Lung (tissue), 12 donors: ENCODE results near the gene CLEC4E. TPM values are rescaled to one million over a fixed set of nuclear protein-coding genes. Genes with fewer than 3 reads are reported as not detected.

Source experiments
- ATAC-seq: fragments of 200-7000 bp; cut with Tn5 transposase; one replicate; pipeline ENCODE4 v1.9.1; 2020; ENCODE audit warnings: moderate number of reproducible peaks; ENCODE audit not compliant: insufficient read depth, low FRiP score
- DNase-seq, 3 donors: peaks; one replicate each; pipeline ENCODE4 v3.0.0-alpha.2; 2013 to 2017
- H3K27ac ChIP-seq, 2 donors: one replicate each; pipeline ENCODE4 v1.5.1; 2013; ENCODE audit warnings: mild to moderate bottlenecking in 2 of 2, moderate library complexity in 2 of 2, control low read depth in 1 of 2, inconsistent platforms in 1 of 2, low read depth in 1 of 2, low read length in 1 of 2
- H3K27me3 ChIP-seq, 3 donors: one replicate each; pipeline ENCODE4 v1.5.1; 2013; ENCODE audit warnings: low read length in 2 of 3; ENCODE audit not compliant: control insufficient read depth in 3 of 3, insufficient read depth in 3 of 3
- H3K36me3 ChIP-seq, 4 donors: one replicate each; pipeline ENCODE4 v1.5.1; 2013; ENCODE audit warnings: low read length in 4 of 4, mild to moderate bottlenecking in 1 of 4, moderate library complexity in 1 of 4; ENCODE audit not compliant: control insufficient read depth in 4 of 4, insufficient read depth in 4 of 4
- H3K4me1 ChIP-seq, 5 donors: one replicate each; pipeline ENCODE4 v1.5.1; 2013; ENCODE audit warnings: low read length in 5 of 5, mild to moderate bottlenecking in 2 of 5, moderate library complexity in 1 of 5; ENCODE audit not compliant: control insufficient read depth in 5 of 5, insufficient read depth in 5 of 5
- H3K4me3 ChIP-seq: one replicate; pipeline ENCODE4 v1.5.1; 2013; ENCODE audit warnings: mild to moderate bottlenecking, control low read depth, moderate library complexity
- H3K9ac ChIP-seq, 2 donors: one replicate each; pipeline ENCODE4 v1.5.1; 2013; ENCODE audit warnings: low read length in 2 of 2, control low read depth in 1 of 2; ENCODE audit not compliant: insufficient read depth in 1 of 2
- H3K9me3 ChIP-seq, 4 donors: one replicate each; pipeline ENCODE4 v1.5.1; 2013; ENCODE audit warnings: low read length in 3 of 4, mild to moderate bottlenecking in 1 of 4, moderate library complexity in 1 of 4; ENCODE audit not compliant: control insufficient read depth in 4 of 4, insufficient read depth in 3 of 4
- CTCF ChIP-seq: IDR thresholded peaks from 2 replicates; pipeline ENCODE4 v1.5.1; 2012; ENCODE audit warnings: mild to moderate bottlenecking; ENCODE audit errors: control extremely low read depth, extremely low read depth
- WGBS, 2 donors: extraction: QIAGEN DNeasy Blood & Tissue Kit; methylation state at CpG; one replicate each; pipeline ENCODE4 v1.1.7; 2013; 5-methylcytosine and 5-hydroxymethylcytosine counted together
- polyA plus RNA-seq, 2 donors: library from polyadenylated mRNA; stranded (reverse); fragments of 200-250 nt; gene quantifications; one replicate each; pipeline ENCODE4 v1.2.1, GENCODE V29; 2013
- total RNA-seq, 2 donors: library from RNA; depleted of rRNA in 1 of 2; stranded (reverse); fragments of >200 nt in 1 of 2; gene quantifications; one replicate each; pipeline ENCODE4 v1.2.1, GENCODE V29; 2014 to 2021
- donor health status: control.
- donor health status: control.
- donor health status: Bipolar disorder and iron deficiency.
- donor health status: healthy.
- donor health status: DM: yes; HTN: yes; CAD: no.

The CLEC4E gene
- total and polyA plus RNA-seq, 4 donors, result 5.5 to 112 (median 19.7) TPM

- H3K36me3 ChIP-seq, result no peaks in the 10 kb centered on the region
- DNase-seq (no peak), ATAC-seq (no peak)
- 67 to 70% methylated on average over 2 of the region's 2 CpGs for WGBS, 2 donors
- no peak overlapping the region for H3K4me3 ChIP-seq
- no peak overlapping the region for H3K27ac ChIP-seq
- no peak overlapping the region for H3K9ac ChIP-seq
- no peak for TF ChIP-seq CTCF
- H3K4me1 ChIP-seq, result no peaks in the 10 kb centered on the region
- peaks cover 0 to 7% (median 0%) of the 10 kb centered on the region in 3 donors for H3K27me3 ChIP-seq
- no peaks in the 10 kb centered on the region for H3K9me3 ChIP-seq
Measured at GRCh38 chr12:8517971-8518370, 22.7 kb downstream of the CLEC4E start.

GRCh38 chr12:8513256-8513655 is 27.4 kb downstream of the CLEC4E start, which contains the start of gene CLEC4D:
CLEC4D (plus strand) TSS chr12:8513503; CDS start chr12:8513733, 230 bp downstream.
- Histone ChIP-seq H3K9ac (no peak within 1 kb of the TSS), H3K36me3 (no peaks in the 10 kb centered on the region), H3K4me3 (no peak within 1 kb of the TSS), H3K27me3 (peaks cover 0 to under 1% (median 0%) of the 10 kb centered on the region in 3 donors), H3K27ac (no peak within 1 kb of the TSS), H3K9me3 (peaks cover 0 to 4% (median 0%) of the 10 kb centered on the region in 4 donors), H3K4me1 (peaks cover 0 to 2% (median 0%) of the 10 kb centered on the region in 5 donors)
- TF ChIP-seq CTCF, result no peak
- ATAC-seq (no peak), DNase-seq (no peak)
- WGBS, 2 donors, result 34 to 68% methylated on average over 4 of the region's 4 CpGs

GRCh38 chr12:8508910-8509841 is 31.5 kb downstream of the CLEC4E start:
- Histone ChIP-seq H3K36me3 (no peaks in the 10 kb centered on the region), H3K27me3 (no peaks in the 10 kb centered on the region), H3K27ac (no peak overlapping the region), H3K4me1 (peaks cover 0 to 2% (median 0%) of the 10 kb centered on the region in 5 donors), H3K9me3 (peaks cover 0 to 4% (median 0%) of the 10 kb centered on the region in 4 donors), H3K9ac (no peak overlapping the region), H3K4me3 (no peak overlapping the region)
- WGBS, 2 donors, result 62 to 64% methylated on average over 12 of the region's 12 CpGs
- DNase-seq (no peak), ATAC-seq (no peak)
- TF ChIP-seq CTCF, result no peak
